CD4-positive, alpha-beta T cell treated with Interleukin-15 for 1 hour (primary cell): ENCODE measurements around the gene RCCD1.

Source experiments
- DNase-seq: peaks from one replicate; pipeline ENCODE4 v3.0.0-alpha.2; 2020

Gene RCCD1

GRCh38 chr15:90945091-90945490 lies 9.6 kb upstream of the RCCD1 start:
- DNase-seq = no peak

GRCh38 chr15:90946538-90946937 lies 8.1 kb upstream of the RCCD1 start:
- DNase-seq = no peak

DNA sequence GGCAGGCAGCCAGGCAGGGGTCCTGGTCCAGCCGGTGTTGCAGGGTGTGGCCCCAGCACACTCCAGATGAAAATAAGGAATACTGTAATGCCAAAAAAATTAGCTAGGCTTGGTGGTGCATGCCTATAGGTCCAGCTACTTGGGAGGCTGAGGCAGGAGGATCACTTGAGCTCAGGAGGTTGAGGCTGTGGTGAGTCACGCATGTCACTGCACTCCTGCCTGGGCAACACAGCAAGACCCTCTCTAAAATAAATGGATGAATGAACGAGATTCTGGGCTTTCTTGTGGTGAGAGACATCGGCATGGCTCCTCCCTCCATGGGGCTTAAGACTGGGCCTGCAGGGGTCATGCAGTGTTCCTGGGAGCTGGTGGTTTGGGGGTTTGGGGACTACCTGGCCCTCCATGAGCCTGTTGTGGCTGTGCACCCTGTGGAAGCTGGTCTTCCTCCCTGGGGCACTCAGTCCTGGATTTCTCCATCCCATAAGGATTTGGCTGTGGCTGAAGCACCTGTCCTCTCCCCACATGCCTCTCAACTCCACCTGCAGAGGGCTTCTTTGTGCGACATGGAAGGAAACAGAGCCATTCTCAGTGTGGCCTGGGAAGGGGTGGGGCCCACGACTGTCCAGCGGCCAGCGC lies 7.6 kb upstream of the RCCD1 start:
- DNase-seq = no peak

- no peak for DNase-seq
Measured at GRCh38 chr15:90947577-90948357, 6.9 kb upstream of the RCCD1 start.

DNA sequence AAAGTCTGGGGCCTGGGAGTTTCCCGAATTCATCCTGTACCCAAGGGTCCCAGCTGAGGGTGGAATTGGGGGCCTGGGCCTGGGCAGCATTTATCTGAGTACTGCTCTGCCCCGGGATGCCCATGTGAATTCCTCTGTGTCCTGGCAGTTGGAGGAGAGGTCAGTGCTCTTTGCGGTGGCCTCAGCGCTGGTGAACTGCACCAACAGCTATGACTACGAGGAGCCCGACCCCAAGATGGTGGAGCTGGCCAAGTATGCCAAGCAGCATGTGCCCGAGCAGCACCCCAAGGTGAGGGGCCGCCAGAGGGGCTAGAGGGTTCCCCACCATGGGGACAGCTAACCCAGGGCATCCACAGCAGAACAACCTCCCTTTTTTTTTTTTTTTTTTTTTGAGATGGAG lies 6.2 kb upstream of the RCCD1 start:
- DNase-seq = no peak

DNA sequence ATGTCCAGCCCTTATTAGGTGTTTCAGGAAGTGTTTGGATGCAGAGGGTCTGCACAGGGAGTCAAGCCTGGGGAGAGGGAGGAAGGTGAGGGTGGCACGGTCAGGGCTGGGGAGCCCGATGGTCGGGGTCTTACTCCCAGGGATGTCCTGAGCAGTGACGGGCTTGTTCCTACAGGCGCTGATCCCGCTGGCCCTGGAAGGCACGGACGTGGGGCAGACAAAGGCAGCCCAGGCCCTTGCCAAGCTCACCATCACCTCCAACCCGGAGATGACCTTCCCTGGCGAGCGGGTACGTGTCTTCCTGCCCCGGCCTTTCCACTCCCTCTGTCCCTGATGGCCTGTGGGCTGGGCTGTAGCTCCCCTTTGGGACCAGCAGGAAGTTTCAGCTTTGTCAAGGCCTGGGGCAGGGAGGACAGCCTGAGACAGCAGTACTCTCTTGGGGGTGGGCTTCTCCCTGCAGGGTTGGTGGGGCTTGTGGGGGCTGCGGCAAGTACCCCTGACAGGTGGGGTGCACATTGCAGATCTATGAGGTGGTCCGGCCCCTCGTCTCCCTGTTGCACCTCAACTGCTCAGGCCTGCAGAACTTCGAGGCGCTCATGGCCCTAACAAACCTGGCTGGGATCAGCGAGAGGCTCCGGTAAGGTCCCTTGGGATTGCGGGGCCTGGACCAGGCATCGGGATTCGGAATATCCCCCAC lies 4.6 kb upstream of the RCCD1 start:
- no peak for DNase-seq

DNA sequence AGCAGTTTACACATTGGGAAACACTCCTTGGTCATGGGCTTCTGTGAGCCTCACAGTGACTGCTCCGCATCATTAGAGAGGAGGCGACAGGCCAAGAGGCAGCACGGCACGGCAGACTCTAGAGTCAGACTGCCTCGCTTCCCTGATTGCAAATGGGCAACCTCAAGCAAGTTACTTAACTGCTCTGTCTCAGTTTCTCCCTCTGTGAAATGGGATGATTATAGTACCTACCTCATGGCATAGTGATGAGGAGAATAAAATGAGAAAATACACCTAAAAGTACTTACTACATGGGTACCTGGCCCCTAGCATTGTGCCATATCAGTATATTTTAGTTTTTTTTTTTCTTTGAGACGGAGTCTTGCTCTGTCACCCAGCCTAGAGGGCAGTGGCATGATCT lies 4.0 kb upstream of the RCCD1 start:
- no peak for DNase-seq

GRCh38 chr15:90952901-90953677 lies 1.6 kb upstream of the RCCD1 start:
- no peak for DNase-seq

- no peak for DNase-seq
Measured at GRCh38 chr15:90953947-90954711, 555 bp upstream of the RCCD1 start.

DNA sequence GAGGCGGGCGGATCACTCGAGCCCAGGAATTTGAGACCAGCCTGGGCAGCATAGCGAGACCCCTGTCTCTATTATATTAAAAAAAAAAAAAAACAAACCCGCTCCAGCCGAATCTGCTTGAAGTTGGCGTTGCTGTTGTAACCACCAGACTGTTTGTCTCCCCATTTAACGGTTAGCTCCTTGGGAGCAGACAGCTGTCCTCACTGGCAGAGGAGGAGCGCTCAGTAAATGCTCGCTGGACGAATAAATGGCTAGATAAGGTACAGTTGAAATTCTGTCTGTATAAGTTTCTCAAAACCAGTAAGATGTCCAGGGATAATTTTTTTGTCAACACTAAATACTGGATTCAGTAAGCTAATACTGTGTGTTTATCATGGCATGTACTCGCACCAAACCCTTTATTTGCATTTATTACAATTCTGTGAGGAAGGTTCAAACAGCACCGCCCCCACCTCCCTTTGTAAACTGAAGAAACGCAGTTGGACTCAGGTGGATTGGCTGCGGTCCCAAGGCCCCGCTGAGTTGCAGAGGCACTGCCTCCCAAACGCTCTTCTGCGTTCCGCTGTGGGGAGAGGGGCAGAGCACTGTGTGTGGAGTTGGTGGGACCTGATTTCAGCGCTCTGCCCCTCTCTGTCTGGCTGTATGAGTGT lies 1.1 kb downstream of the RCCD1 start:
- no peak for DNase-seq

GRCh38 chr15:90956274-90957030 lies 1.8 kb downstream of the RCCD1 start:
- DNase-seq = peak; percentile 66

DNA sequence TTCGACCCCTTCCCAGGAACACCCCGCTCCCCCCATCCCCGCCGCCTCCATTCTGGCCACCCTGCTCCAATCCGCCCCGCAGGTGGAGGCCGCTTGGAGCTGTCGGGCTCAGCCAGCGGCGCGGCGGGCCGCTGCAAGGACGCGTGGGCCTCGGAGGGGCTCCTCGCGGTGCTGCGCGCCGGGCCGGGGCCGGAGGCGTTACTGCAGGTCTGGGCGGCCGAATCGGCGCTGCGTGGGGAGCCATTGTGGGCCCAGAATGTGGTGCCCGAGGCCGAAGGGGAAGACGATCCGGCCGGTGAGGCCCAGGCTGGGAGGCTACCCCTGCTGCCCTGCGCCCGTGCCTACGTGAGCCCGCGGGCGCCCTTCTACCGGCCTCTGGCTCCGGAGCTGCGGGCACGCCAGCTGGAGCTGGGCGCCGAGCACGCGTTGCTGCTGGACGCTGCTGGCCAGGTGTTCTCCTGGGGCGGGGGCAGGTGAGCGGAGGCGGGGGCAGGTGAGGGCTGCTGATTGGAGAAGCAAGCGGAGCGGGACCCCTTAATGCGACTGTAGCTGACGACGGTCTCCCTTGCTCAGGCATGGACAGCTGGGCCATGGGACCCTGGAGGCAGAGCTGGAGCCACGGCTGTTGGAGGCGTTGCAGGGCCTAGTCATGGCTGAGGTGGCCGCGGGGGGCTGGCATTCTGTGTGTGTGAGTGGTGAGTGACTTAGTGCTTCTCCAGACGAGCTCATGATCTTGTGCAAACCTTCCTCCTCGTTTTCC lies 2.5 kb downstream of the RCCD1 start:
- DNase-seq = no peak

DNA sequence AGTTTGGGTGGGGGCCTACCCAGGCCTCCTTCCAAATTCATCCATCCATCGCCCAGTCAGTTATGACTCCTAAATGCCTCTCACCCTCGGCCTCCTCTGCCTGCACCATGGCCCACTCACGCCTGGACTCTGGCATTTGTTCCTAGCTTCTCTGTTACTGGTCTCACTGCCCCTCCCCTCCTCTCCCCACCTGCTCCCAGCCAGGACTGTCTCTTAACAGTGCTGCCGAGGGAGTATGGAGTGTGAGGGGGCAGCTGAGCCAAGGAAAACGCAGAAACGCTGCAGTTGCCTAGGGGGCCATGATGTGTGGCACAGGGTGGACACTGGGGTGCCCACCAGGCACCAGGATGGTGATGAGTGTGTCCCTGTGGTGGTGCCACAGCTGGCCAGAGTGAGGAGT lies 3.1 kb downstream of the RCCD1 start:
- no peak for DNase-seq

- no peak for DNase-seq
Measured at GRCh38 chr15:90959028-90959595, 4.4 kb downstream of the RCCD1 start.

DNA sequence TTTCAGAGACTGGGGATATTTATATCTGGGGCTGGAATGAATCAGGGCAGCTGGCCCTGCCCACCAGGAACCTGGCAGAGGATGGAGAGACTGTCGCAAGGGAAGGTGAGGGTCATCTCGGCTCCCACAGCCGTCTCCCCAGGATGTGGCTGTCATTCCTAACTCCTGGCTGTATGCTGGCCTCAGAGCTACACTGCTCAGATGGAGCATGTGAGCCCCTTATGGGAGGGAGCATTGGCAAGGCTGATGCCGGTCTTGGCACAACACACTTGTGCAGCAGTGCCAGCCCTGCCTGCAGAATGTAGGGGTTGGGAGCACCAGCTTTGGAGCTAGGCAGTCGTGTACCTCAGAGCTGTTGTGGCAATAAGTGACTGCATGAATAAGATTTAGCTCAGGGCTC lies 5.2 kb downstream of the RCCD1 start:
- no peak for DNase-seq

GRCh38 chr15:90960298-90961091 lies 5.8 kb downstream of the RCCD1 start:
- DNase-seq = no peak

GRCh38 chr15:90962021-90962420 lies 7.3 kb downstream of the RCCD1 start:
- DNase-seq = no peak

DNA sequence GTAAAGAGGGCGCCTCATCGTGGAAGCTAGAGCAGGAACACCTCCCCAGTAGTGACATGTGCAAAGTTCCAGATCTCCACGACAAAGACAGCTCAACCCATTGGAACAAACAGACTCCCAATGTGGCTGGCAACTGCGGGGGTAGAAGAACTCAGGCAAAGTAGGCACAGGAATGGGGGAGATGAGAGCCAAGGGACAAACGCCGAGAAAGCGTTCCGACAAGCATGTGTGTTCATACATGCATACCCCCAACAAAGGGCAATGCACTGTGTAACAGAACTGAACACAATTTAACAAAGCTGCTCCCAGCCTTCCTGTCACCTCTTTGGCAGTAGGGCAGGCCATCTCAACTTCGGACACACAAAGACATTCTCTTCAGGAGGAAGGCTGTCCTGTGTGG lies 11.6 kb downstream of the RCCD1 start:
- DNase-seq = no peak

DNA sequence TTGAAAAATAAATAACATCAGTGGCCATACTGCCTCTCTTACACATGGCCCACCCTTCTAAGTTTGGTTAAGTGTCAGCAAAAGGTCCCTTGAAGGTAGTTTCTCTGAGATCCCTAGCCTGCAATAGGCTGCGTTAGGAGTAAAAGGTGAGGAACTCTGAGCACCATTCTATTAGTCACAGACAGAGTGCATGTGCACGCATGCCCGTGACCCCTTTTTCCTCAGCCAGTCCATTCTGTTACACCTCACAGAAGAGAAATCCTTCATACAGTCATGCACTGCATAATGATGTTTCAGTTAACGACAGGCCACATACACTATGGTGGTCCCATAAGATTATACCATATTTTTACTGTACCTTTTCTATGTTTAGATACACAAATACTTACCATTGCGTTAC lies 12.5 kb downstream of the RCCD1 start:
- DNase-seq = no peak
